RPMI8226 (cell line): ENCODE measurements around the gene CIAO3.
A peak's percentile ranks its signal among the peaks of the same experiment; 100 is the strongest.
"Not testable (repeated sequence)": the region's sequence is repeated elsewhere in the genome, so short reads cannot be mapped to it uniquely, and the experiment has no call there.

Experiments used
- DNase-seq: peaks from one replicate; pipeline ENCODE4 v3.0.0-alpha.2; 2015

The CIAO3 gene

GRCh38 chr16:708019-708418, 32.8 kb downstream of the CIAO3 start:
- no peak for DNase-seq

GRCh38 chr16:707062-707538, 33.7 kb downstream of the CIAO3 start:
- DNase-seq: peak; percentile 69

- no peak for DNase-seq
Measured at GRCh38 chr16:706189-707061, 34.4 kb downstream of the CIAO3 start.

GRCh38 chr16:705431-706188, 35.2 kb downstream of the CIAO3 start, which contains the start of gene FBXL16:
FBXL16 (minus strand) TSS chr16:705801; CDS start chr16:697405, 8,396 bp downstream.
- no peak for DNase-seq

GRCh38 chr16:704552-705380, 36.0 kb downstream of the CIAO3 start:
- DNase-seq: no peak

GRCh38 chr16:704047-704446, 36.8 kb downstream of the CIAO3 start:
- DNase-seq: no peak

- DNase-seq: no peak
Measured at GRCh38 chr16:703406-703805, 37.4 kb downstream of the CIAO3 start.

- no peak for DNase-seq
Measured at GRCh38 chr16:702341-702740, 38.5 kb downstream of the CIAO3 start.

- DNase-seq: peak; percentile 61
Measured at GRCh38 chr16:700684-701584, 39.9 kb downstream of the CIAO3 start.

- DNase-seq: no peak
Measured at GRCh38 chr16:698911-699671, 41.7 kb downstream of the CIAO3 start.

GRCh38 chr16:695355-696089, 45.3 kb downstream of the CIAO3 start:
- DNase-seq: peak; percentile 97

GRCh38 chr16:694863-695354, 45.9 kb downstream of the CIAO3 start:
- DNase-seq: no peak

GRCh38 chr16:694187-694862, 46.5 kb downstream of the CIAO3 start:
- DNase-seq: no peak

GRCh38 chr16:693766-694165, 47.0 kb downstream of the CIAO3 start:
- no peak for DNase-seq

GRCh38 chr16:693364-693763, 47.4 kb downstream of the CIAO3 start:
- DNase-seq: no peak

- DNase-seq: no peak
Measured at GRCh38 chr16:692356-693108, 48.3 kb downstream of the CIAO3 start.

GRCh38 chr16:691242-691641, 49.6 kb downstream of the CIAO3 start:
- DNase-seq: not testable (repeated sequence)

GRCh38 chr16:689175-689897, 51.5 kb downstream of the CIAO3 start:
- DNase-seq: no peak
